A375 (cell line): ENCODE data around the gene CAD. TPM values are rescaled to one million over a fixed set of nuclear protein-coding genes. Genes with fewer than 3 reads are reported as not detected.

Experiments used
- total RNA-seq: library from RNA; depleted of rRNA; stranded (reverse); fragments of >200 nt; shearing (Covaris generic); gene quantifications from 2 replicates; pipeline ENCODE4 v1.2.3, GENCODE V29; 2014; rRNA removed

Gene CAD
- total RNA-seq = 57.4 and 66.2 TPM in 2 replicates

DNA sequence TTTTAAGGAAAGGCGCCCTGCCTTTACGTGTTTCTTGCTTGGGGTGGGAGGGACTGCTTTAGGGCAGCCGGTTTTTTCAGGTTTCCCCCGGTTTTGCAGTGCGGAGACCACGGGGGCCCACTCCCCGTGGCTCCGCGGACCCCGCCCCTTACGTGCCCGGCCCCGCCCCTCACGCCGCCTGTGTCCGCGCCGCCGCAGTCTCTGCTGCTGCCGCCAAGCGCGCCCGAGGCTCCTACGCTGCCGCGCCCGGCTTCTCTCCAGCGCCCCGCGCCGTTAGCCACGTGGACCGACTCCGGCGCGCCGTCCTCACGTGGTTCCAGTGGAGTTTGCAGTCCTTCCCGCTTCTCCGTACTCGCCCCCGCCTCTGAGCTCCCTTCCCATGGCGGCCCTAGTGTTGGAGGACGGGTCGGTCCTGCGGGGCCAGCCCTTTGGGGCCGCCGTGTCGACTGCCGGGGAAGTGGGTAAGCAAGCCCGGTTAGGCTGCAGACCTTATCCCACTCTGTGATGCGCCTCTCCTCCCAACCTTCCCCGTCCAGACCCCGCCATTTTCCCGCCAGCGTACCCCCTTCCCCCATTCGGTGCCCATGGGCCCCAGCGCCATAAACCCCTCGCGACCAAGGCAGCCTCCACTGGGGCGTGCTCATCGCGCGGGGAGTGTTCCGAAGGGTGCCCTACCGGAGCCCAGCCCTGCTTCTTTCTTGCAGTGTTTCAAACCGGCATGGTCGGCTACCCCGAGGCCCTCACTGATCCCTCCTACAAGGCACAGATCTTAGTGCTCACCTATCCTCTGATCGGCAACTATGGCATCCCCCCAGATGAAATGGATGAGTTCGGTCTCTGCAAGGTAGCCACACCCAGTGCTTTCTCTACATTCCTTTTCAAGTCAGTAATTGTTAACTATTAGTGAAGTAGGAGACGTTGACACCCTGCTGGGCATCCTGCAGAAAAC, at the start of gene CAD:
TSS of gene CAD (plus strand) at position 197 of the 949 bp plus-strand sequence. CDS start at position 380, 183 bp downstream.

GRCh38 chr2:27211943-27212625, 5.1 kb upstream of the CAD start, which contains the start of the genes ATRAID and SLC5A6:
ATRAID (plus strand) TSS chr2:27212041; CDS start chr2:27212369, 328 bp downstream.
SLC5A6 (minus strand) TSS chr2:27212268; CDS start chr2:27207650, 4,618 bp downstream.

GRCh38 chr2:27262379-27263286, 45.5 kb downstream of the CAD start, which contains the start of gene SLC30A3:
SLC30A3 (minus strand) TSS chr2:27263047; CDS start chr2:27262906, 141 bp downstream.

GRCh38 chr2:27275211-27276150, 58.3 kb downstream of the CAD start, which contains the start of gene DNAJC5G:
DNAJC5G (plus strand) TSS chr2:27275433; CDS start chr2:27276729, 1,296 bp downstream.

DNA sequence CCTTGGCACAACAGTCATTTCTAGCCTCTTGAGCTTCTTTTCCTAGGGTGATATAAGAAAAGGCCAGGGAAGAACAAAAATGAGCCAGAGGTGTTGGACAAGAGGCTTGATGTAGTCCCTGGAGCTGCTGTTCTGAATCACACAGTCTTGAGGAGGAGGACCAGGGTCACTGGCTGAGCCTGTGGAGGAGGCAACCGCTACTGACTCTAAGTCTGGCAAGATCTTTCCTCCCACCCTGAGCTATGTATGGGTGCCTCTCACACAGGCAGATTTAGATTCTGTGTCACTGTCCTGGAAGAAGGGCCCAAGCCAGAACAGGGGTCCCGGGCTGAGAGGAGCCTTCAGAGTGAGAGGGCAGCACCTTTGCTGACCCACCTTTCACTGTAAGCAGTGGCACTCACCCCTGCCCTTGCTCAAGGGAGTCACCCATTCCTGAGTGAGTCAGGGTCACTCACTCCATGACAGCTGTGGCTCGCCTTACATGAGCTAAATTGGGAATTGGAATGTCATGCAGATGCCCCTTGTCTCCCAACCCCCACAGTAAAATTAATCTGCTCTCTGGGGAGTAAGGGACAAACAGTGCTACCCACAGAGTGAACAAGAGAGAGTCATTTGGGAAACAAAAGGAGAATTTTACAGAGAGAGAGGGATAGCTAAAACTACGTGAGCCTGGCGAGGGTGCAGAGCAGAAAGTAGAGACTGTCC, 64.8 kb downstream of the CAD start, which contains the start of gene TRIM54:
TSS of gene TRIM54 (plus strand) at position 575 of the 705 bp plus-strand sequence. CDS start 303 bp downstream, outside the sequence.

Other genes with a start within 250 kb of the CAD start
- gene MAPRE3, start 246.7 kb upstream of the CAD start, total RNA-seq = 7.2 and 8.4 TPM in 2 replicates
- 38.3 and 48.0 TPM in 2 replicates for gene TMEM214, start 184.4 kb upstream of the CAD start, total RNA-seq
- gene AGBL5, start 165.7 kb upstream of the CAD start, total RNA-seq = 22.2 and 25.4 TPM in 2 replicates
- 146 and 169 TPM in 2 replicates for gene OST4, start 145.7 kb upstream of the CAD start, total RNA-seq
- 88.5 and 90.6 TPM in 2 replicates for gene EMILIN1, start 138.8 kb upstream of the CAD start, total RNA-seq
- gene KHK, start 130.6 kb upstream of the CAD start, total RNA-seq = 4.5 and 6.0 TPM in 2 replicates
- gene CGREF1, start 98.2 kb upstream of the CAD start, total RNA-seq = 19.0 and 23.2 TPM in 2 replicates
- 0.30 and 0.53 TPM in 2 replicates for gene ABHD1, start 93.6 kb upstream of the CAD start, total RNA-seq
- 53.7 and 60.9 TPM in 2 replicates for gene PREB, start 82.7 kb upstream of the CAD start, total RNA-seq
- not detected in 2 replicates for gene PRR30, start 78.0 kb upstream of the CAD start, total RNA-seq
- gene TCF23, start 68.4 kb upstream of the CAD start, total RNA-seq = not detected in 2 replicates
- gene ATRAID, start 5.3 kb upstream of the CAD start, total RNA-seq = 107 and 130 TPM in 2 replicates
- gene SLC5A6, start 5.1 kb upstream of the CAD start, total RNA-seq = 44.8 and 48.4 TPM in 2 replicates
- 0.66 and 1.2 TPM in 2 replicates for gene SLC30A3, start 45.7 kb downstream of the CAD start, total RNA-seq
- gene DNAJC5G, start 58.1 kb downstream of the CAD start, total RNA-seq = not detected in 2 replicates
- 0.05 TPM in 1 of 2 replicates, not detected in the other for gene TRIM54, start 65.1 kb downstream of the CAD start, total RNA-seq
- 6.6 and 9.2 TPM in 2 replicates for gene UCN, start 91.1 kb downstream of the CAD start, total RNA-seq
- gene MPV17, start 105.7 kb downstream of the CAD start, total RNA-seq = 89.7 and 100 TPM in 2 replicates
- 55.7 and 61.9 TPM in 2 replicates for gene GTF3C2, start 139.4 kb downstream of the CAD start, total RNA-seq
- 33.2 and 38.4 TPM in 2 replicates for gene EIF2B4, start 153.0 kb downstream of the CAD start, total RNA-seq
- 119 and 144 TPM in 2 replicates for gene SNX17, start 153.2 kb downstream of the CAD start, total RNA-seq
- gene ZNF513, start 163.4 kb downstream of the CAD start, total RNA-seq = 22.8 and 24.3 TPM in 2 replicates
- gene PPM1G, start 192.2 kb downstream of the CAD start, total RNA-seq = 165 and 169 TPM in 2 replicates
- 67.3 and 72.5 TPM in 2 replicates for gene NRBP1, start 211.3 kb downstream of the CAD start, total RNA-seq
- gene KRTCAP3, start 225.0 kb downstream of the CAD start, total RNA-seq = 0.60 TPM in 1 of 2 replicates, not detected in the other